Thyroid gland (tissue), 4 donors: ENCODE results near the gene SURF2.

Experiments used
- CTCF ChIP-seq, 6 experiments: fragments of 200-600 bp in 3 of 6; fragments of 450-650 bp in 3 of 6; sonication (generic) in 3 of 6; IDR thresholded peaks; one replicate each; pipeline ENCODE4 v1.5.1; 2016 to 2019; ENCODE audit warnings: antibody characterized with exemption in 6 of 6, mild to moderate bottlenecking in 2 of 6, inconsistent platforms in 1 of 6, moderate library complexity in 1 of 6
- POLR2A ChIP-seq, 2 donors: fragments of 450-650 bp; IDR thresholded peaks; one replicate each; pipeline ENCODE4 v1.6.1; 2017; ENCODE audit warnings: antibody characterized with exemption in 2 of 2, mild to moderate bottlenecking in 2 of 2, moderate library complexity in 1 of 2

- no peak for TF ChIP-seq CTCF (IDR thresholded peaks at IDR 0.05)
- no peak for TF ChIP-seq POLR2A (IDR thresholded peaks at IDR 0.05)
These were observed 28.4 kb upstream of the SURF2 start for GRCh38 chr9:133327834-133328484.
